SK-N-MC (cell line): ENCODE results near the gene ATP6V1F.

ENCODE experiments used
- EZH2 ChIP-seq: fragments of 200-600 bp; sonication (generic); IDR thresholded peaks from one replicate; pipeline ENCODE4 v1.6.1; 2017; ENCODE audit warnings: antibody characterized with exemption
- FOXP2 ChIP-seq: optimal IDR thresholded peaks from 2 replicates; pipeline ENCODE3; 2011; ENCODE audit warnings: mild to moderate bottlenecking, moderate library complexity; ENCODE audit not compliant: insufficient read depth; ENCODE audit errors: extremely low read length, control extremely low read depth
- POLR2AphosphoS5 ChIP-seq: IDR thresholded peaks from 2 replicates; pipeline ENCODE4 v1.6.1; 2012; ENCODE audit warnings: mild to moderate bottlenecking, low read depth, low read length, borderline replicate concordance

GRCh38 chr7:128848289-128849155, 14.1 kb upstream of the ATP6V1F start:
- TF ChIP-seq EZH2 (no peak), POLR2AphosphoS5 (no peak), FOXP2 (no peak)
